ENCODE measurements around the gene ADGRB3.
"Not testable (repeated sequence)": the region's sequence is repeated elsewhere in the genome, so short reads cannot be mapped to it uniquely, and the experiment has no call there.

The ADGRB3 gene

DNA sequence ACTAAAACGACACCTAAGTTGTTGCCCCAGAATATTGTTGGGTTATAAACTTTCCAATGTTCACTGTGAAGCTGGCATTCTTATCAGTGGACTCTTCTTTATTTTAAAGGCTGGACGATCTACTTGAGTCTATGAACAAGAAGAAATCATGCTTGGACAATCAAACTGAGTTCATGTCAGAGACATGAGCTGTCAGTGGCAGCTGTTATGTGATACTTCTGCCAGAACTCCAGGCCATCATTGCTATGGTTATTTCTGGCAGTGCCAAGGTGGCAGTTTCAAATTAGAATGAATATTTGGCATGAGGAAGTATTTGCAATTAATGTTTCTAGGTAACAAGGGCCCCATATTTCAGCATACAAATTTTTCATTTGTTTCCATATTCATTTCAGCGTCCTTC is 744.4 kb downstream of the ADGRB3 start:
- DNase-seq (ENCODE audit: insufficient read length, low spot score): no peak
- no peak for FAIRE-seq

DNA sequence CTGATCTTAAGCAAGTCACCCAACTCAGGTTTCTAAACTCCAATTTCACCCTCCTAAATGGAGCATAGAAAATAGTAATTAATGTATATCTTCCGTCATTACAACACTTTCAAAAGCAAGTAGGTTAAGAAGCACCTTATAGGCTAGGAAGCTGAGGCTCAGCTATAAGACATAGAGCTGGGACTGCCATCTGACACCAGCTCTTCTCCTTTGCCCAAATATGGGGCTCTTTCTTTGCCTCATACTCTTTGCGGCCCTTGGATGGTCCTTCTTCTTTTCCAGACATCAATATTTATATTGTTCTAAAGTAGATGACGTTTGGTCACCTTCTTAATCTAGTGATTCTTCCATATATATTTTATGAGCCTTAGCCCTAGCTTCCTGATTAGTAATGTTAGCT is 748.5 kb downstream of the ADGRB3 start:
- DNase-seq (ENCODE audit: insufficient read length, low spot score): no peak
- no peak for FAIRE-seq

DNA sequence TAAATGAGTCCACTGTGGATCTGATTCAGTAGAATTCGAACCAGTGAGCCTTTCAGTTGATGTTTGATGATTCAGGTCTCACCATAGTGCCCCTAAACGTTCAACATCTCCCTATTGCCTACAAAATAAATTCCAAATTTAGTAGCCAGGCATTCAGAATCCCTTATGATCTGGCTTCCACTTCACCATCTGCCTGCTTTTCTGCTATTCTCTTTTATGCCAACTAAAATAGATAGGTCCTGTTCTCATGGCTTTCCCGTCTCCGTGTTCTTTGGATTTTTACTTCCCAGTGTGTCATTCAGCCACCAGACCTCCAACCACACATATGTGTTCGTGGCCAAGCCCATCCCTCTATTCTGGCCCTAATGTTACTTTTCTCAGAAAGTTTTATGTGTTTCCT is 751.3 kb downstream of the ADGRB3 start:
- DNase-seq (ENCODE audit: insufficient read length, low spot score) (no peak), FAIRE-seq (no peak)

DNA sequence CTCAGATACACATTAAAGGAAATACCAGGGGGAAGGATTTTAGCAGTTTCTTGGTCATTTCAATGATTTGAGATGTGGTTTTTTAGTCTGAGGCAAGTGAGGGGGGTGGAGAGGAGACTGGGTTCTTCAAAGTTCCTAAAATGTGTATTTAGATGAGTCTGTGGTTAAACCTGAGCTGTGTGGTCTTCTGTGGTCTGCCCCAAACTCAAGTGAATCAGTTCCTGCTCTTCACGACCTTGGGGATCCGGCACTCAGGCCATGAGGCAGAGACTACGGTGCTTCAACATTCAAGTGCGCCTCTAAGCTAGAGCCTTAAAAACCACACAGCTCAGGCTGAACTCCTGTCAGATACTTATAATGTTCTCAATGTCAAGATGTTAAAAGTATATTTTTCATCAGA is 755.0 kb downstream of the ADGRB3 start:
- FAIRE-seq: no peak
- DNase-seq (ENCODE audit: insufficient read length, low spot score): no peak

DNA sequence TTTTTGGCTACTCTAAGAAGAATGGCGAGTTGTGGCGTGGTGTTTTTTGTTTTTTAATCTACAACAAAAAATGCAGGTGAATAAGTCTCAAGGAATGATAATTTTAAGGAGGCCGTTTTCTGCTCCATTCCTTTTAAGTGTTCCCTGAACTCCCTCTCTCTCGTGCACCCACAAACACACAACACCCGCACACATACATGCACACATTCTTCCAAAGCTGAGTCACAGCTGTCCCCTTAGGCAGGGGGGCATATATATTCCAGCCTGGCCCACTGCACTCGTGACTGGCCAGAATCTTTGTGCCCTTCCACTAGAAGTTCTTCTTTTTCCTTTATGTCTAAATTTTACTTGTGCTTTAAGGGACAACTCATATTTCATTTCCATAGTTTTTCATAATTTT is 756.0 kb downstream of the ADGRB3 start:
- FAIRE-seq (no peak), DNase-seq (ENCODE audit: insufficient read length, low spot score) (no peak)

DNA sequence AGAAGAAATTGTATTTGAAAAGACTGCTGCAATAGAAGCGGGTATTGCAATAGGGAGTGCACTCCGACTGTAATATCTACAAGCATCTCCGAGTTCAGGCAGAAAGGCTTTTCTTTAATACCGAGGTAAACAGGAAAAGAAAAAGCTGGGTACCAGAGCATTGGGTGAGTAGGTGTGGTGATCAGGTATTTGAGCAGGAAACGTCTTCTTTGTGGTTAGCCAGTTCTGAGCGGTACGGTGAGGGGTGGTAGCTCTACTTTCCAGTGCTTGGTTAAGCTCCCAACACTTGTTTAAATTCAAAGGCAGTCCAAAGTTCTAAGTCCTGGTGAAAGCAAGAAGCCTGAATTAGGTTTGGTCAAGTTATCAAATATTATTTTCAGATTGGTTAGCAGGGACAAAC is 757.7 kb downstream of the ADGRB3 start:
- DNase-seq (ENCODE audit: insufficient read length, low spot score) (no peak), FAIRE-seq (no peak)

DNA sequence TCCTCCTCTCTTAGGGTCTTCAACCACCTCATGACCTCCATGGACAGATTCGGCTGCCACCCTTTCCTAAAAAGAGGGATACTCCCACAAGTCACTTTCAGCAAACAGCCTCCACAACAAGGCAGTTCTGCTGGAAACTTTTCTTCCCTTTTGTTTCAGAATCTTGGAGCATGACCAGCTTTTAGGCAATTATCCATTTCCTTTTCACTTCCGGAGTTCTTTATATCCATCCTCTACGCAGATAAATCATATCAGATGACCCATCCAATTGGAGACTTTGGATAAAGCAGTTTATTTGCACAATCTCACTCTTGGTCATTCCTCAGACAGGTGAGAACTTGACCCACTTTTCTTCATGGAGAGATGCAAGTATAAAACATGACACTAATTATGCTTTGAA is 763.2 kb downstream of the ADGRB3 start:
- DNase-seq (ENCODE audit: insufficient read length, low spot score) (no peak), FAIRE-seq (no peak)

DNA sequence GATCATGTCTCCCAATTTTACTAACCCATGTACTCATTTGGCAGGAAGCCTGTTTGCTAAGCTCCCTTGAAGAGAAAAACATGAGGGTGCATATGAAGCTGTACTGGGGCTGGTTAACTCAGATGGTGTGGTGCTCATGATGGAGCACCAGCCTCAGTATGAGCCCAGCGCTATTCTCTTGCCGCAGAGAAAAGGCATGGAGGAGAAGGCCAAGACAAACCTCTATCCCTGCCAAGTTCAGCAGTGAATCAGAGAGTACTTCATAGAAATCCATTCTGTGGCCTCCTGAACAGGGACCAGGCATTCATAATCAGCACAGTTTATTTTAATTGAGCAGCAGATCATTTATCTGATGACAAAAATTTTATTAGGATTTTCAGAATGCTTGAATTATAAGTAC is 763.6 kb downstream of the ADGRB3 start:
- DNase-seq (ENCODE audit: insufficient read length, low spot score): no peak
- FAIRE-seq: no peak

DNA sequence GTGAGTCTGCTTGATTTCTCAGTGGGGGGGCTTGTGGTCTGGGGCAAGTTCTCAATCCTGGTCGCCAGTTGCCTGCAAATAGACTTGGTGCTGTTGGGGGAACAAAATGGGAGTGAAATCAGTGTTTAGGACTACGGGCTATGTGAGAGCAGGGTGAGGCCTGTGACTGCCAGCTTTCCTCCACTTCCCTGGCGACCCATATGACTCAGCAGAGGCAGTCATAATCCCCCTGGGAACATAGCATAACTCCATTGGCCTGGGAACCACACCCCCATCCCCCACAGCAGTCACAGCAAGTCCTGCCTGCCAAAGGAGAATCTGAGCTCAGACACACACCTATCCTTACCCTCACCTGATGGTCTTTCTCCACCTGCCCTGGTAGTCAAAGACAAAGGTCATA is 773.8 kb downstream of the ADGRB3 start:
- DNase-seq (ENCODE audit: insufficient read length, low spot score): no peak
- FAIRE-seq: no peak

DNA sequence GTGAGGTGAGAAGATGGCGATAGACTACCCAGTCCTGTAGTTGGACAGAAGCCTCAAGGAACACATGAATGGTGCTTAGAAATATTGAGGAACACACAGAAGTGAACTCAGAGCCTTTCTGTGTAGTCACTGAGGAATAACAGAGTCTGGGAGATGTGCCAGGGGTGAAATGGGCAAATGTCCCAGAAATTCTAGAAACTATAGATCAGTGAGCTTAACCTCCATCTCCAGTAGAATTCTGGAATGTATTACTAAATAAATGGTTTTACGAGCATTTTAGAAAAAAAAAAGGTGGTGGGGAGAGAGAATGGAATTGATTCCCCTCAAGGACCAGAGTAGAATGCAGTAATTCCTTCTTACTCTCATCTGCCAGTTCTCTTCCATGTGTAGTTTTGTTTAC is 781.7 kb downstream of the ADGRB3 start:
- FAIRE-seq: no peak

DNA sequence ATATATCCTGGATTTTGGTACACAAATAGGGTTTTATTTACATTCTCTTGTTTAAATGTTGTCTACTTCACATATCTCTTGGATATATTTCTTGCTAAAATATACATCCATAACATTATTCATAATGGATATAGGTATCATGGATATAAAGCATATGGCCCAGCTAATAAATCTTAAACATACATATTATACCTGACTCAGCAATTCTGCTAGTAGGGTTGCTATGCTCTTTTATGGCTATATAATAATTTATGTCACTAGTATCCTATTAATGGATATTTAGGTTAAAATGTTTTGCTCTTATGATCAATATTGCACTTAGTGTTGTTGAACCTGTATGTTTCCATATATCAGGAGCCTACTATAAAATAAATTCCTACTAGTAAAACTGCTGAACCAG is 786.2 kb downstream of the ADGRB3 start:
- FAIRE-seq: no peak

More for the DNA sequence above, 781.7 kb downstream of the ADGRB3 start:
- no peak for DNase-seq (ENCODE audit: insufficient read length, low spot score)

DNA sequence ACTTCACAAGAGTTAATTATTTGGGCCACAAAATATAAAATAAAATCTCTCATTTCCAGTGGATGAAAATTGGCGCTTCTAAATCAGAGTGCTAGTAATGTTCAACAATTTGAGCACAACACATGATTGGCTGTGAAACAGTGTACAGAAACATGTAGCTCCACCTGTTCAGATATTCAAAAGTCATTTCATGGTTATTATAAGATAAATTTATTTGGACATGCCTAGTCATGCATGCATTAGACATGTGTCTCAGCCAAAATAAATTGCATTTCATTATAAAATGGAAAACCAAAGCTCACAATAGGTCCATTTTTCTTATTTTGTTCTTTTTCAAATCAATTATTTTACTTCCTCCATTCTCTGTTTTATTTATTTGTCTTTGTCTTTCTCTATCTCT is 786.9 kb downstream of the ADGRB3 start:
- no peak for FAIRE-seq

More for the DNA sequence above, 786.2 kb downstream of the ADGRB3 start:
- DNase-seq (ENCODE audit: insufficient read length, low spot score): no peak

DNA sequence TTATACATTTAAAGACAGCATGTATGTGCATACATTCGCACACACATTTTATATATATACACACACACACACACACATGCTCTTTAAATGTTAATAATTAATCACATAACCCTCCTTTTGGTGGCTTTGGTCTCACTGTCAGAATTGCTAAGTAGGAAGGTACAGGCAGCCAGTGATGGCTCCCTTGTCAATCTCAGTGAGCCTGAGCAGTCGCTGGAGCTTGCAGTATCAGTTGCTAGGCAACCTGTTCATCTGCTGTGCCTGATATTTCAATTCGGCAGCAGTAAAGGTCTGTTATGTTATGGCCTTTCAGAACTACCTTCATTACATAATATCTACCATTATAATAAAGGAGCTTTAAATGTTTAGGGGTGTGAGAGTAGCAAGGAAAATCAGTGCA is 787.4 kb downstream of the ADGRB3 start:
- FAIRE-seq (no peak), DNase-seq (ENCODE audit: insufficient read length, low spot score) (no peak)

More for the DNA sequence above, 786.9 kb downstream of the ADGRB3 start:
- DNase-seq (ENCODE audit: insufficient read length, low spot score): no peak

DNA sequence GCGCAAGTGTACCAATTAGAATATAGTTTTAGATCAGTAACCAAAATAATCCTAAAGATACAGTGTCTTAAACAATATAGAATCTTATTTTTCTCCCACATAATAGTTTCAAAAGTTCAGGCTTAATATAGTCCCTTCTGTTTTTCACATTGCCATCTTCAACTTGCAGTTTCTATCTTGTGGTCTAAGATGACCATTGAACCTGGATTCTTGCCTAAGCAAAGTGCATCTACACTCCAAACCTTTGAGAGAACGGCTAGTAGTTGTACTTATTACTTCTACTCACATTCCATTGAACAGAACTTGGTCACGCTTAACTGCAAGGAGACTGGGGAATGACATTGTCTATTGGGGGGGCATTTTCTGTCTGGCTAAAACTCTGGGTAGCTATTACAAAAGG is 788.7 kb downstream of the ADGRB3 start:
- FAIRE-seq: no peak

DNA sequence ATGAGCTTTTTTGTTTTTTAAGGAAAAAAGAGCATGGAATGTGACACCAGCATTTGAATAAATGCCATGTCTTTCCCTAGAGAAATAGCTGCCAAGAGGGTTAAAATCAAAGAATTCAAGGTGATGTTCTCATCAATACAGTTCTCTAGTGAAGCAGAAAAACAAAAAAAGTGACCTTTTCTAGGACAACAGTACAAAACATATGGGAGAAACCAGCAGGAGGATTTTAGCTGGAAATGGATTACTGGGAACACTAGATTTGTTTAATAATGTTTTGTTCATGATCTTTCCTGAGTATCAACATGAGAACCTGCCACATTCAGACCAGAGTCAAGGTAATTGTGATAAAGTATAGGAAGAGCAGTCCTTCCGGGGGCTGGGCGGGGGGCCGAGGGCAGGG is 789.5 kb downstream of the ADGRB3 start:
- no peak for FAIRE-seq
- DNase-seq (ENCODE audit: insufficient read length, low spot score): no peak

More for the DNA sequence above, 788.7 kb downstream of the ADGRB3 start:
- DNase-seq (ENCODE audit: insufficient read length, low spot score): no peak

DNA sequence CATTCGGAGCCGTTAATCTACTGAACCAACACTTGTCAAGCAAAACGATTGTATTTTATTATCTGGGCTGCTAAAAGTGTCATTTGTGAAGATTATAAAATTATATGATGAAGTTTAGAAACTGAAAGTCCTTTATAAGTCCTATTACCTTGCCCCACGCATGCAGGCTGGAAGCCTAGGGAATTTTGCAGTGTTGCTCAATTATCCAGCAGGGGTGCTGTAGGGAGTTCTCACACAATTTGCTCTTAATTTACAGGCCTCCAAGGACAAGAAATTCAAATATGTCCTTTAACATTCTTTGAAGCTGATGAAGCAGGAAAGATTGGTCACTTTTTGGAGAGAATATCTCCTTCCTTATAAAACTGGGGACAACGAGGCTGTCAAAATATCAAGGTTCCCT is 792.8 kb downstream of the ADGRB3 start:
- FAIRE-seq (no peak), DNase-seq (ENCODE audit: insufficient read length, low spot score) (no peak)

DNA sequence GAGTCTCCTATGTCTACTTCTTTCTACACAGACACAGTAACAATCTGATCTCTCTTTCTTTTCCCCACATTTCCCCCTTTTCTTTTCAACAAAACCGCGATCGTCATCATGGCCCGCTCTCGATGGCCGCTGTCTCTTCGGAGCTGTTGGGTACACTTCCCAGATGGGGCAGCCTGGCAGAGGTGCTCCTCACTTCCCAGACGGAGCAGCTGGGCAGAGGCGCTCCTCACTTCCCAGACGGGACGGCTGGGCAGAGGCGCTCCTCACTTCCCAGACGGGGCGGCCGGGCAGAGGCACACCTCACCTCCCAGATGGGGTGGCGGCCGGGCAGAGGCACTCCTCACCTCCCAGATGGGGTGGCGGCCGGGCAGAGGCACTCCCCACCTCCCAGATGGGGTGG is 797.1 kb downstream of the ADGRB3 start:
- FAIRE-seq: not testable (repeated sequence)

DNA sequence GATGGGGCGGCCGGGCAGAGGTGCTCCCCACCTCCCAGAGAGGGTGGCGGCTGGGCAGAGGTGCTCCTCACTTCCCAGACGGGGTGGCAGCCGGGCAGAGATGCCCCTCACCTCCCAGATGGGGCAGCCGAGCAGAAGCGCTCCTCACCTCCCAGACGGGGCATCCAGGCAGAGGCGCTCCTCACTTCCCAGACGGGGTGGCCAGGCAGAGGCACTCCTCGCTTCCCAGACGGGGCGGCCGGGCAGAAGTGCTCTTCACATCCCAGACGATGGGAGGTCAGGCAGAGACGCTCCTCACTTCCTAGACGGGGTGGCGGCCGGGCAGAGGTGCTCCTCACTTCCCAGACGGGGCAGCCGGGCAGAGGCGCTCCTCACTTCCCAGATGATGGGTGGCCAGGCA is 798.0 kb downstream of the ADGRB3 start:
- DNase-seq (ENCODE audit: insufficient read length, low spot score); FAIRE-seq: not testable (repeated sequence)

More for the DNA sequence above, 797.1 kb downstream of the ADGRB3 start:
- not testable (repeated sequence) for DNase-seq (ENCODE audit: insufficient read length, low spot score)

DNA sequence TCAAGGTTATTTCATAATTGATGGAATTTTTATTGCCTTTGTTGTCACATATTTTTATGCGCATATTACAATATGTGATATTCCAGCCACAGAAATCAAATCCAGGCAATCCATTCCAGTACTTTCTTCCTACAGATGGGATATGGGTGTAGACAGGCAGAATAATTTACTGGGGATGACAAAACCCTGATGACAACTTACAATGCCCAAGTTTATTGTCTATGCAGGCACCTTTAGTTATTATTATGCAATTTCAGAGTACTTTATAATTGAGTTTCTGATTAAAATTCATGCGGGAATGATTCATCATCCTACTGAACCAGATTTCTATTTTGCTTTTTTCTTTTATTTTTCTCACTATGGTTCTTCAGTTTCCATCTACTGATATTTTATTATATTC is 803.0 kb downstream of the ADGRB3 start:
- FAIRE-seq: no peak
- DNase-seq (ENCODE audit: insufficient read length, low spot score): no peak

All from HTR-8/SVneo (cell line).